ENCODE data around the gene S100PBP. TPM values are rescaled to one million over a fixed set of nuclear protein-coding genes. Genes with fewer than 3 reads are reported as not detected.

Gene S100PBP
- total and polyA plus RNA-seq, 12 donors: 3.7 to 19.2 (median 11.5) TPM

GRCh38 chr1:32900956-32901822, 83.7 kb downstream of the S100PBP start, which contains the start of gene TMEM54:
TSS of gene TMEM54 (minus strand) at chr1:32901389. CDS start at chr1:32901238, 151 bp downstream.
- ATAC-seq: peak; percentile 48 to 94 (median 80)
- peaks cover 0 to 38% (median 3%) of the 10 kb centered on the region in 7 donors for H3K27me3 ChIP-seq
- H3K36me3 ChIP-seq: no peaks in the 10 kb centered on the region
- intact Hi-C loops (cut with DNase I): no loop called here
- H3K9me3 ChIP-seq: no peaks in the 10 kb centered on the region
- WGBS, 2 donors: 1 to 2% methylated on average over 71 to 91 of the region's 92 CpGs
- peak within 1 kb of the TSS in 4 of 10 donors; percentile 26 to 50 (median 42) for H3K27ac ChIP-seq
- peak; percentile 38 to 62 for DNase-seq
- peak within 1 kb of the TSS; percentile 39 to 65 (median 58) for H3K4me3 ChIP-seq
- H3K4me1 ChIP-seq: peaks cover 0 to 16% (median 8%) of the 10 kb centered on the region in 9 donors
- TF ChIP-seq CTCF (IDR thresholded peaks at IDR 0.05): no peak

- DNase-seq: no peak
- ATAC-seq: no peak
- intact Hi-C loops (cut with DNase I): no loop called here
- WGBS, 2 donors: 44 to 50% methylated on average over 23 to 24 of the region's 24 CpGs
- peak overlapping the region; percentile 32 to 65 (median 58) for H3K4me3 ChIP-seq
- TF ChIP-seq CTCF (IDR thresholded peaks at IDR 0.05): no peak
- peaks cover 0 to 38% (median 3%) of the 10 kb centered on the region in 7 donors for H3K27me3 ChIP-seq
- H3K9me3 ChIP-seq: no peaks in the 10 kb centered on the region
- peaks cover 0 to 16% (median 8%) of the 10 kb centered on the region in 9 donors for H3K4me1 ChIP-seq
- H3K27ac ChIP-seq: peak overlapping the region in 2 of 10 donors; percentile 46 to 50
- H3K36me3 ChIP-seq: no peaks in the 10 kb centered on the region
Observed at GRCh38 chr1:32901823-32902534, 84.5 kb downstream of the S100PBP start.

- Histone ChIP-seq H3K27me3 (peaks cover 0 to 43% (median 3%) of the 10 kb centered on the region in 7 donors), H3K4me3 (no peak overlapping the region), H3K4me1 (peaks cover 0 to 16% (median 8%) of the 10 kb centered on the region in 9 donors), H3K27ac (no peak overlapping the region), H3K36me3 (no peaks in the 10 kb centered on the region), H3K9me3 (no peaks in the 10 kb centered on the region)
- no peak for DNase-seq
- WGBS, 2 donors: 66 to 71% methylated on average over 6 of the region's 6 CpGs
- no peak for TF ChIP-seq CTCF (IDR thresholded peaks at IDR 0.05)
- intact Hi-C loops (cut with DNase I): no loop called here
- ATAC-seq: no peak
Observed at GRCh38 chr1:32902535-32902920, 85.1 kb downstream of the S100PBP start.

GRCh38 chr1:32903991-32904785, 86.7 kb downstream of the S100PBP start:
- no peak for TF ChIP-seq CTCF (IDR thresholded peaks at IDR 0.05)
- Histone ChIP-seq H3K4me3 (no peak overlapping the region), H3K27me3 (peaks cover 0 to 49% (median 3%) of the 10 kb centered on the region in 7 donors), H3K9me3 (no peaks in the 10 kb centered on the region), H3K4me1 (peaks cover 0 to 16% (median 8%) of the 10 kb centered on the region in 9 donors), H3K27ac (no peak overlapping the region), H3K36me3 (no peaks in the 10 kb centered on the region)
- intact Hi-C loops (cut with DNase I): no loop called here
- ATAC-seq (no peak), DNase-seq (no peak)
- WGBS, 2 donors: 65 to 72% methylated on average over 3 of the region's 3 CpGs

Data from heart right ventricle (tissue), 16 donors.